Tibial artery (tissue), 4 donors: ENCODE results near the gene RPH3AL.

ENCODE experiments used
- DNase-seq, 2 donors: peaks; one replicate each; pipeline ENCODE4 v3.0.0-alpha.2; 2019
- H3K27ac ChIP-seq, 2 donors: fragments of 200-600 bp; sonication (generic) in 1 of 2; 1 replicate in 1 of 2; 2 replicates in 1 of 2; pipeline ENCODE4 v1.5.1; 2018 to 2019; ENCODE audit warnings: mild to moderate bottlenecking in 1 of 2
- H3K27me3 ChIP-seq, 2 donors: fragments of 200-600 bp; sonication (generic) in 1 of 2; one replicate each; pipeline versions ENCODE4 v1.5.1 to v1.6.0; 2016 to 2019
- H3K36me3 ChIP-seq, 3 donors: fragments of 200-600 bp; sonication (generic) in 2 of 3; one replicate each; pipeline ENCODE4 v1.5.1; 2016 to 2019; ENCODE audit warnings: mild to moderate bottlenecking in 2 of 3
- H3K4me1 ChIP-seq, 4 donors: fragments of 200-600 bp; sonication (generic) in 2 of 4; 1 replicate in 3 of 4; 2 replicates in 1 of 4; pipeline ENCODE4 v1.5.1; 2016 to 2019
- H3K4me3 ChIP-seq, 2 donors: fragments of 200-600 bp; sonication (generic) in 1 of 2; 1 replicate in 1 of 2; 2 replicates in 1 of 2; pipeline ENCODE4 v1.5.1; 2018 to 2019; ENCODE audit warnings: mild to moderate bottlenecking in 2 of 2
- H3K9me3 ChIP-seq, 3 donors: fragments of 200-600 bp; sonication (generic) in 1 of 3; one replicate each; pipeline ENCODE4 v1.5.1; 2016 to 2019
- intact Hi-C: fragments of 100-400 bp; cut with DNase I; formaldehyde crosslinking; loops from one replicate; pipeline ENCODE4 v1.15.0; 2023; ENCODE audit warnings: low total_unique reads
- TF ChIP-seq, protein P1 (sequence below), 2 experiments: fragments of 200-600 bp in 1 of 2; fragments of 450-650 bp in 1 of 2; IDR thresholded peaks; one replicate each; pipeline ENCODE4 v1.5.1; 2017 to 2019; ENCODE audit warnings: antibody characterized with exemption in 2 of 2, mild to moderate bottlenecking in 1 of 2, moderate library complexity in 1 of 2

RPH3AL gene

DNA sequence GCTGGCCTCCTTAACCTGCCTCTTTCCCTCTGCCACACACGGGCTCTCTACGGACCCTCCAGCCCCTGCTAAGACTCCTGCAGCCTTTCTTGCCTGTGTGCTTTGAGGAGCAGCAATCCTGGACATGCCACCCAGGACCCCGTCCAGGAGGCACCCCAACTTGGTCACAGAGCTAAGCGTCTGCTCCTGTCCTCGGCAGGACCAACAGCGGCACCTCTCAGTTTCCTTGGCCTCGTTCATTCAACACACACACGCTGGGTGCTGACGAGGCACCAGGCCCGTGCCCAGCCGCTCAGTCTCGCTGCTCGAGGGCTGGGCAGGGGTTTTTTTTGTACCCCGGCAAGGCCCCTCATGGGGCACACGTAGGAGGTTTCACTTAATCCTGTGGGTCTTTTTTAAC is 15.2 kb downstream of the RPH3AL start:
- H3K4me3 ChIP-seq = no peak overlapping the region
- intact Hi-C loops = no loop called here
- TF ChIP-seq, protein P1, sequence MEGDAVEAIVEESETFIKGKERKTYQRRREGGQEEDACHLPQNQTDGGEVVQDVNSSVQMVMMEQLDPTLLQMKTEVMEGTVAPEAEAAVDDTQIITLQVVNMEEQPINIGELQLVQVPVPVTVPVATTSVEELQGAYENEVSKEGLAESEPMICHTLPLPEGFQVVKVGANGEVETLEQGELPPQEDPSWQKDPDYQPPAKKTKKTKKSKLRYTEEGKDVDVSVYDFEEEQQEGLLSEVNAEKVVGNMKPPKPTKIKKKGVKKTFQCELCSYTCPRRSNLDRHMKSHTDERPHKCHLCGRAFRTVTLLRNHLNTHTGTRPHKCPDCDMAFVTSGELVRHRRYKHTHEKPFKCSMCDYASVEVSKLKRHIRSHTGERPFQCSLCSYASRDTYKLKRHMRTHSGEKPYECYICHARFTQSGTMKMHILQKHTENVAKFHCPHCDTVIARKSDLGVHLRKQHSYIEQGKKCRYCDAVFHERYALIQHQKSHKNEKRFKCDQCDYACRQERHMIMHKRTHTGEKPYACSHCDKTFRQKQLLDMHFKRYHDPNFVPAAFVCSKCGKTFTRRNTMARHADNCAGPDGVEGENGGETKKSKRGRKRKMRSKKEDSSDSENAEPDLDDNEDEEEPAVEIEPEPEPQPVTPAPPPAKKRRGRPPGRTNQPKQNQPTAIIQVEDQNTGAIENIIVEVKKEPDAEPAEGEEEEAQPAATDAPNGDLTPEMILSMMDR (IDR thresholded peaks at IDR 0.05) = no peak
- H3K4me1 ChIP-seq = peaks cover 0 to 10% (median 0%) of the 10 kb centered on the region in 4 donors
- H3K27me3 ChIP-seq = peaks cover 0 to 49% of the 10 kb centered on the region in 2 donors
- no peaks in the 10 kb centered on the region for H3K36me3 ChIP-seq
- no peaks in the 10 kb centered on the region for H3K9me3 ChIP-seq
- DNase-seq = peak in 1 of 2 donors; percentile 6
- no peak overlapping the region for H3K27ac ChIP-seq

DNA sequence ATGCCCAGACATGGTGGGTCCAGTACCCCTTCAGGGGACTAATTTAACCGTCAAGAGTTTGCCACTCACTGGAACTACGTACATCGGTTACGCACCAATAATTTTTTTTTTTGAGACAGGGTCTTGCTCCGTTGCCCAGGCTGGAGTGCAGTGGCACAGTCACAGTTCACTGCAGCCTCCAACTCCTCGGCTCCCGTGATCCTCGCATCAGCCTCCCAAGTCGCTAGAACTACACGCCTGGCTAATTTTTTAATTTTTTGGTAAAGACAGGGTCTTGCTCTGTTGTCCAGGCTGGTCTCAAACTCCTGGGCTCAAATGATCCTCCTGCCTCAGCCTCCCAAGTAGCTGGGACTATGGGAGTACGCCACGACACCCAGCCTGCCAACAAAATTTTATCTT is 15.6 kb downstream of the RPH3AL start:
- intact Hi-C loops = no loop called here
- Histone ChIP-seq H3K36me3 (no peaks in the 10 kb centered on the region), H3K4me1 (peaks cover 0 to 10% (median 0%) of the 10 kb centered on the region in 4 donors), H3K9me3 (no peaks in the 10 kb centered on the region), H3K27ac (no peak overlapping the region), H3K27me3 (peaks cover 0 to 53% of the 10 kb centered on the region in 2 donors), H3K4me3 (no peak overlapping the region)
- TF ChIP-seq, protein P1 (IDR thresholded peaks at IDR 0.05) = no peak
- DNase-seq = peak in 1 of 2 donors; percentile 28

DNA sequence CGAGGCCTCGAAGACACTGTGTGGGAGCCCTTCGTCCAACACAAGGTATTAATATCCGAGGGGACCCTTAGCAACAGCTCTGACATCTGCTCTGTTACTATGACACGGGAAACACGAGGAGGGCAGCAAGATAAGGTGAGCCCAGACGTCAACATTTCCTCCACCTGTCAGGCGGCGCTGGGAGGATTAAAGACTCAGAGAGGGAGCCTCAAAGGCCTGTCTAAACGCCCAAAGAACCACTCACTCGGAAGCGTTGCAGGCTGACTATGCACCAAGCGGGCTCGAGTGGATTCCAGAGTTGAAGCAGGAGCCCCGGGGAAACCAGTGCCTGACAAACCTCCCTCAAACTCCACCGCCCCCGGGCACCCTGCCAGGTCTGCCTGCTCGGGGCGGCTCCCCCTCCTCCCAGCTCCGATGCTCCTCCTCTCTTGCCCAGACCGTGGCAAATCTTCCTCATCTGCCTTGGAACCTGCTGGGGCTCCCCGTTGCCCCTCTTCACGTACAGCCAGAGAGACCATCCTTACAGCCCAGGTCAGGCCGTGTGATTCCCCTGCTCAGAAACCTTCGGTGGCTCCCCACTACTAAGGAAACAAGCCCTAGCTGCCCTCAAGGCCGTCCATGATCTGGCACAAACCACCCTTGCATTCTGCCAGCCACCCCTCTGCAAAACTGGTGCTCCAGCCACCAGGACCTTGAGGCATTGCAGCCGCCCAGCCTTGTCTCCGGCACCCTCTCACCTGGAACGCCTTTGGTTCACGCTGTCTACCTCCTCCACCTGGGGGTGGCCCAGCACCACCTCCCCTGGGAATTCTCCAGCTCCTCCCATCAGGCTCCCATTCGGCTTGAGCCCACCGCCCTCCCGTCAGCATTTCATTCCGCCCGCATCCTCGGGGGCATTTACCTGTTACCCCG is 16.2 kb downstream of the RPH3AL start:
- peak; percentile 68 to 70 for DNase-seq

DNA sequence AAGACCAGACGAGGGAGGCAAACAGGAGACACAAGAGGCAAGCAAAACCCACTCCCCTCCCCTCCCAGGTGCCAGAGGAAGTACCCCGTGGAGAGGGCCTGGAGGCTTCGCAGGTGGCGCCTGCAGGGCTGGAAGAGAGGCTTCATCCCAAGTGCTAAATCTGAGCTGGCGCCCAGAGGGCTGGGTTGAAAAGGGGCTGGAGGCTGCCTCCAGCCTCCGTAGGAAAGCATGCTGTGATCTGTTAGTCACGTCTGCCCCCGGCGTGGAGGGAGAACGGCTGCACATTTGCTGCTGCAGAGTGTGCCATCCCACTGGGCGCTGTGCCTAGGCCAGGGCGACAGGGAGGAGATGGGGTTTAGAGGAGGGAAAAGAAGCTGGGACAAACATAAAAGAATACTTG is 16.9 kb downstream of the RPH3AL start:
- Histone ChIP-seq H3K27ac (no peak overlapping the region), H3K4me3 (no peak overlapping the region), H3K4me1 (peaks cover 0 to 10% (median 0%) of the 10 kb centered on the region in 4 donors)

More for the DNA sequence above, 16.2 kb downstream of the RPH3AL start:
- peaks cover 0 to 58% of the 10 kb centered on the region in 2 donors for H3K27me3 ChIP-seq
- no peaks in the 10 kb centered on the region for H3K9me3 ChIP-seq
- TF ChIP-seq, protein P1 (IDR thresholded peaks at IDR 0.05) = no peak
- no peaks in the 10 kb centered on the region for H3K36me3 ChIP-seq
- H3K4me3 ChIP-seq = no peak overlapping the region
- intact Hi-C loops = no loop called here
- peaks cover 0 to 10% (median 0%) of the 10 kb centered on the region in 4 donors for H3K4me1 ChIP-seq
- H3K27ac ChIP-seq = no peak overlapping the region

DNA sequence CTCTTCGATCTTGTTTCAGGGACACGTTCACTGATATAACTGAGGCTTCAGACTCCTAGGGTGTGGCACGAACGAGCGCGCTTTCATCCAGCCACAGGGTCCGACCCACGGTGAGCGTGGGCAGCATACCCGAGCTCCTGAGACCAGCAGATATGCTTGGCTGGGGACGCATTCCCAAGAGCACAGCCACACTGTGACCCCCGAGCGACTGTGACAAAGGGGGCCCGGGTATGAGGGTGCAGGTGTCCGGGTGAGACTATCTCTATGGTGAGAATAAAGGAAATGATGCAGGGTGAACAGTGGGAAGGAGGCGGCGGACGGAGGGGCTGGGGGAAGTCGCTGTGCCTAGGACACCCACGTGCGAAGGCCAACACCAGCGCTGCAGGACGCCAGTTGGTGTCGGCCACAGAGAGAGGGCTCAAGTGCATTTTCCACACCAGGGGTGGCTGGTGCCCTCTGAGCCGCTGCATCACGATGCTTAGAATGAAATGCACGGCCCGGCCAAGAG is 17.6 kb downstream of the RPH3AL start:
- H3K9me3 ChIP-seq = no peaks in the 10 kb centered on the region
- H3K27me3 ChIP-seq = peaks cover 0 to 61% of the 10 kb centered on the region in 2 donors
- TF ChIP-seq, protein P1 (IDR thresholded peaks at IDR 0.05) = no peak
- no peak overlapping the region for H3K4me3 ChIP-seq
- H3K27ac ChIP-seq = no peak overlapping the region
- no peaks in the 10 kb centered on the region for H3K36me3 ChIP-seq
- peak; percentile 16 to 58 for DNase-seq
- peaks cover 0 to 10% (median 0%) of the 10 kb centered on the region in 4 donors for H3K4me1 ChIP-seq
- intact Hi-C loops = no loop called here

More for the DNA sequence above, 16.9 kb downstream of the RPH3AL start:
- no peaks in the 10 kb centered on the region for H3K36me3 ChIP-seq
- TF ChIP-seq, protein P1 (IDR thresholded peaks at IDR 0.05) = no peak
- DNase-seq = peak; percentile 10 to 51
- no peaks in the 10 kb centered on the region for H3K9me3 ChIP-seq
- intact Hi-C loops = no loop called here
- peaks cover 0 to 62% of the 10 kb centered on the region in 2 donors for H3K27me3 ChIP-seq
